T-helper 1 cell treated with Interleukin-12 subunit alpha and Interleukin-12 subunit beta and Interleukin-4 antibody, amounts not matched to agents 30 ng/mL and 1 ng/mL, for 36 hours (primary cell): ENCODE data around the gene WFDC1. TPM values are rescaled to one million over a fixed set of nuclear protein-coding genes. Genes with fewer than 3 reads are reported as not detected.
"Not testable (repeated sequence)": the region's sequence is repeated elsewhere in the genome, so short reads cannot be mapped to it uniquely, and the experiment has no call there.

Experiments
- intact Hi-C: fragments of 100-400 bp; cut with micrococcal nuclease; formaldehyde crosslinking; loops from one replicate; pipeline ENCODE4 v1.15.1; 2024
- total RNA-seq: library from RNA; stranded (reverse); gene quantifications from 2 replicates; pipeline ENCODE4 v1.2.3, GENCODE V29; 2022

Gene WFDC1
- total RNA-seq, 1 donor from 2014 or later: not detected

DNA sequence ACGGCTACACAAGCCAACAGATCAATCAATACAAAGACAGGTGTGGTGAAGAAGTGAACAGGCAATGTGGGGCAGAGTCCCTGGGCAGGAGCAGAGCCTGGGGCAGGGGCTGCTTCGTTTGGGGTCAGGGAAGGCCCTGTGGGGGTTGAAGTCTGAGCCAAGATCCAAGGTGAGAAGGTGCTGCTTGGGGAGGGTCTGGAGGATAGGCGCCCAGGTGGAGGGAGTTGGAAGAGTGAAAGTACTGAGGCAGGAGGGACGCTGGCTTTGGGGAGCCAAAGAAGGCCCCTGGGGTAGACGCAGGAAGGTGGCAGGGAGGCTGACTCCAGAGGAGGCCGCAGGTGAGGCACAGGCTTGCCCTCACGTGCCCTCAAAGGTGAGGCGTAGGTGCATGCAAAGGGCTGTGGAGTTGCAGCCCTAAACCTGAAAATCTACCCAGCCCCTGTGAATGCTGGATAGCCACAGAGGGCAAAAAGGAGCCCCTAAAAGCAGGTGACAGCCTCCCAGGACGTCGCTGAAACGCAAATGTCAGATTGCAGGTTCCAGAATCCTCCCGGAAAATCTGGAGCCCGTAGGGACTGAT is 33.3 kb downstream of the WFDC1 start:
- intact Hi-C loops: no loop called here

DNA sequence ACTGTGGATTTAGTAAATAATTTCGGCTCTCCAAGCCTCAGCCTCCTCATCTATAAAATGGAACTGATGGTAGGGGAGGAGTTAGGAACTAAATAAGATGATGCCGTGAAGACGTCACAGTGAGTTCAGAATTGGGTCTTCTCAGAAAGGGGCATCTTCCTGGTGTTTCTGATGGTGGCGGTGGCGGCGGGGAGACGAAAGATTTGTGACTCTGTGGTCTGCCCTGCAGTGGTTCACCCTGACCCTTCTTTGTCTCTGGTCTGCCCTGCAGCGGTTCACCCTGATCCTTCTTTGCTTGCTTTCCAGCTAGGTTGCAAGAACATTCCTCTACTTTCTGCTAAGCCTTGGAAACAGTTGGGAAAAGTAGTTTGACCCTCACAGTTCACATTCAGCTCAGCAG is 34.3 kb downstream of the WFDC1 start:
- intact Hi-C loops: no loop called here

GRCh38 chr16:84329843-84330684 is 35.4 kb downstream of the WFDC1 start:
- intact Hi-C loops: no loop called here

DNA sequence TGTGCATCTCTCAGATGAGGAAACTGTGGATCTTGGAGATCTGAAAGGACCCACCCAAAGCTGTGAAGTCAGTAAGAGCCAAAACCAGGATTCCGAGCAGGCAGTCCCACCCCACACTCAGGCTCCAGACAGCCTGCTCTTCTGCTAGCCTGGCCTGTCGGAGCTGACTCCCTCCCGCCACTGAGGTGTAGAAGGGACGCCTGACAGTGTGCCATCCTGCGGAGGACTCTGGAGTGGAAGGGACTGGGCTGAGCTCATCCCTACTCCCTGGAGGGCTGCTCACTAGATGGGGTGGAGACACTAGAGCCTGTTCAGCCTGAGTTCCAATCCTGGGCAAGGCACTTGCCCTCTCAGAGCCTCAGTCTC is 36.0 kb downstream of the WFDC1 start:
- intact Hi-C loops: no loop called here

GRCh38 chr16:84331998-84332780 is 37.5 kb downstream of the WFDC1 start:
- intact Hi-C loops: no loop called here

GRCh38 chr16:84332975-84333684 is 38.5 kb downstream of the WFDC1 start:
- intact Hi-C loops: no loop called here

- intact Hi-C loops: no loop called here
Observed at GRCh38 chr16:84334058-84334457, 39.4 kb downstream of the WFDC1 start.

- intact Hi-C loops: no loop called here
Observed at GRCh38 chr16:84334482-84334881, 39.8 kb downstream of the WFDC1 start.

DNA sequence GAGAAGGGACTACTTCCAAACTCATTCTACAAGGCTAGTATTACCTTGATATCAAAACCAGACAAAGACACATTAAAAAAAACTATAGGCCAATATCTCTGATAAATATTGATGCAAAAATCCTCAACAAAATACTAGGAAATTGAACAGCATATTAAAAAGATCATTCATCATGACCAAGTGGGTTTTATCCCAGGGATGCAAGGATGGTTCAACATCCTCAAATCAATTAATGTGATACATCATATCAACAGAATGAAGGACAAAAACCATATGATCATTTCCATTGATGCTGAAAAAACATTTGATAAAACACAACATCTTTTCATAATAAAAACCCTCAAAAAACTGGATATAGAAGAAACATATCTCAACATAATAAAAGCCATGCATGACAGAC is 42.6 kb downstream of the WFDC1 start:
- intact Hi-C loops: not testable (repeated sequence)

GRCh38 chr16:84339311-84339710 is 44.6 kb downstream of the WFDC1 start:
- intact Hi-C loops: no loop called here

DNA sequence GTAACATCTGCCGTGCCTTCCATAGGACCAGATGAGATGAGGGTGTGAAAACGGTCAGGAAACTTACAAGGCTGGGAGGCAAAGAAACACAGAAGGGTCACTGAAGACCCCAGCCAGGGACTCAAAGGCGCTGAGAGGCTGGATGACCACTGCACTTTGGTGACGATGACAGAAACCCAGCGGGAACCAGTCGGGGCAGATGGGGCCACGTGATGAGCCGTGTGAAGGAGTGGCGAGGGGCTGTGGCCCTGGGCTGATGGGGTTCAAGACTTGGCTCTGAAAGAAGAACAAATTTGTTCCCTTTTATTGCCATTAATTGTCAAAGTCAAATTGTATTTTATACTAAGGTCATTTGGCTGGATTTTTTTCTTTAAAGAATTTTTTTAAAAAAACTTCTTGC is 45.1 kb downstream of the WFDC1 start:
- intact Hi-C loops: no loop called here

- intact Hi-C loops: no loop called here
Observed at GRCh38 chr16:84340325-84341040, 45.8 kb downstream of the WFDC1 start.

GRCh38 chr16:84341528-84342295 is 47.0 kb downstream of the WFDC1 start:
- intact Hi-C loops: no loop called here

DNA sequence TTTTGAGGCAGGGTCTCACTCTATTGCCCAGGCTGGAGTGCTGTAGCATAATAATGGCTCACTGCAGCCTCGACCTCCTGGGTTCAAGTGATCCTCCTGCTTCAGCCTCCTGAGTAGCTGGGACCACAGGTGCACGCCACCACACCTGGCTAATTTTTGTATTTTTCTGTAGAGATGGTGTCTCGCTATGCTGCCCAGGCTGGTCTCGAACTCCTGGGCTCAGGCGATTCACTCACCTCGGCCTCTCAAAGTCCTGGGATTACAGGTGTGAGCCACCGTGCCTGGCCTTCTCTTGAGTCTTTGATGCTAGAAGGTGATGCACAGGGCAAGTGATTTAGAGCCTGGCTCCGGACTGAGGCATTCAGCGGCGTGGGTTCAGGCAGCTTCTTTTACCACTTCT is 49.1 kb downstream of the WFDC1 start:
- intact Hi-C loops: not testable (repeated sequence)

GRCh38 chr16:84344781-84345180 is 50.1 kb downstream of the WFDC1 start:
- intact Hi-C loops: no loop called here

DNA sequence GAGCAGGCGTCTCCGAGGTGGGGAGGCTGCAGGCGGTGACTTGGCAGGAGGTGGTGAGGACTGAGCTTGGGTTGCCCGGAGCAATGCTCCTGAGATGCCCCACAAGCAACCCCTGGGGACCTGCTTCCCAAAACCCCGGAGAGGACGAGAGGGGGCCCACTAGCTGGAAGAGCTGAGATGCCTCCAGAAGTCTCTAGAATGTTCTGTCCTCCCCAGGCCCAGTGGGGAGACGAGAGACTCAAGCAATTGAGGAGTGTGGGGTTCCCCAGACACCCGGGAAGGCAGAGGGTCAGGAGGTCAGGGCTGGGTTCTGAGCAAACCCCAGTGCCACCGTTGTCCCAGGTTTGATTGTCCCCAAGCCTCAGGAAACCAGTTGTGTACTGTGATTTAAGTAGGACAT is 52.5 kb downstream of the WFDC1 start:
- intact Hi-C loops: no loop called here

GRCh38 chr16:84348386-84348888 is 53.8 kb downstream of the WFDC1 start:
- intact Hi-C loops: no loop called here

GRCh38 chr16:84349862-84350684 is 55.4 kb downstream of the WFDC1 start:
- intact Hi-C loops: no loop called here
